NB4 (cell line): ENCODE results near the gene RPTOR.

Experiments
- DNase-seq: peaks from one replicate; pipeline ENCODE4 v3.0.0; 2010; ENCODE audit warnings: low read depth
- H3K4me3 ChIP-seq: one replicate; pipeline ENCODE4 v1.5.1; 2011; ENCODE audit warnings: mild to moderate bottlenecking, low read depth, low read length, moderate library complexity
- CTCF ChIP-seq: IDR thresholded peaks from one replicate; pipeline ENCODE4 v1.5.1; 2012; ENCODE audit warnings: low read depth, low read length
- MAX ChIP-seq: IDR thresholded peaks from 2 replicates; pipeline ENCODE4 v1.6.1; 2011; ENCODE audit warnings: low read depth, low read length
- MYC ChIP-seq: IDR thresholded peaks from 2 replicates; pipeline ENCODE4 v1.6.1; 2011; ENCODE audit warnings: low read depth, low read length
- POLR2A ChIP-seq: IDR thresholded peaks from 2 replicates; pipeline ENCODE4 v1.6.1; 2011; ENCODE audit warnings: mild to moderate bottlenecking; ENCODE audit not compliant: insufficient read length; ENCODE audit errors: extremely low read depth

RPTOR gene

GRCh38 chr17:80598813-80599545 is 54.3 kb downstream of the RPTOR start:
- no peak overlapping the region for H3K4me3 ChIP-seq
- no peak for DNase-seq
- TF ChIP-seq MYC, result no peak
- TF ChIP-seq CTCF, result no peak
- no peak for TF ChIP-seq POLR2A
- TF ChIP-seq MAX, result no peak

DNA sequence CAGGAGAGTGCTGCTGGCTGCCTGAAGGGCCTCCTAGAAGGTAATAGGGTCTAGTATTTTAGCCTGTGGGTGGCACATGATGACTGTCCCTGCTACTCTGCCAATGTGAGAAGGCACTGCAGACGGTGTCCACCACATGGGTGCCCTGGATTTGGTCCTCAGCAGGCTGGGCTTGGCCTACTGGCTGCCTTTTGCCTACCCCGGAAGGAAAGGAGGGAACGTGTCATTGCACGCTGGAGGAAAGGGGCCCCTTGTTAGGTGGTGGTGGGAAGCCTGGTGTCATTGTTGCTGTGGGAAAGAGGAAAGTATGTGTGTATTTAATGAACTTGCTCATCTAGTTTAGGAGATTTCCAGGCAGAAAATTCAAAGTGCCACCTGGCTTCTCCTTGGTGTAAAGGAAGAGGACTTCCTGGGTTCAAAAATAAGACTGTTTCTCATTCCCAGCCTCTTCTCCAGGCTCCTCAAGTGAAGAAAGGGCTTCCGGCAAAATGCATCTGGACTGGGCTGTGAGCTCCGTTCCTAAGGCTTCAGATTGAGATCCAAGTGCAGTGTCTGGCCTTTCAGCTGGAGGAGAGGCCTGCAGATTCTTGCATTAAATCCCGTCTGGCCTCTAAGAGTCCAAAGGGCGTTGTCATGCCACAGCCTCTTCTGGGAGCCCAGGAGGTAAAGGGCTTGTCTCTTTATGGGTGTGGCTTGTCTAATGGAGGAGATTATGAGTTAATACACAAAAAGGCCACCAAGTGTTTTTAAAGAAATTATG is 55.1 kb downstream of the RPTOR start:
- no peak for DNase-seq
- H3K4me3 ChIP-seq, result no peak overlapping the region
- TF ChIP-seq CTCF, result no peak

DNA sequence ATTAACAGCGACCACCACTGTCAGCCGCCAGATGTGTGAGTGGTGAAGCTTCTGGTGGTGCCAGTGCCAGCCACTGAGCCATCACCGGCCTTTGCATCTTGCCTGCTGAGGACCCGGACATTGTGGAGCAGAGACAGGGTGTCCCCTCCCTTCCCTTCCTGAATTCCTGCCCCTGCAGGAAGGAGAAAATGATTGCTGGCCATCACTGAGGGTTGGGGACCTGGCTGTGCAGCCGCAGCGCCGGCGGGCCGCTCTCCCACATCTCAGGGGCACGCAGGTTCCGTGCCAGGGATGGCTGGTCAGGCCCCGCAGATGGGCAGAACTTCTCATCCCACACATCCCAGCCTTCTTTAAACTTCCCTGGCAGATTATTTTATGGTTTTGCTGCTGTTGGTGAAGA is 56.5 kb downstream of the RPTOR start:
- no peak for DNase-seq
- TF ChIP-seq POLR2A, result no peak
- TF ChIP-seq CTCF, result no peak
- TF ChIP-seq MAX, result no peak
- no peak for TF ChIP-seq MYC
- H3K4me3 ChIP-seq, result no peak overlapping the region

- H3K4me3 ChIP-seq, result no peak overlapping the region
- TF ChIP-seq MAX (no peak), MYC (no peak), POLR2A (no peak)
Measured at GRCh38 chr17:80603396-80603795, 58.8 kb downstream of the RPTOR start.

GRCh38 chr17:80604009-80604669 is 59.5 kb downstream of the RPTOR start:
- TF ChIP-seq CTCF (no peak), MAX (no peak), POLR2A (no peak), MYC (no peak)
- DNase-seq, result peak; percentile 67
- no peak overlapping the region for H3K4me3 ChIP-seq

More at GRCh38 chr17:80603396-80603795, 58.8 kb downstream of the RPTOR start:
- DNase-seq, result peak; percentile 46

DNA sequence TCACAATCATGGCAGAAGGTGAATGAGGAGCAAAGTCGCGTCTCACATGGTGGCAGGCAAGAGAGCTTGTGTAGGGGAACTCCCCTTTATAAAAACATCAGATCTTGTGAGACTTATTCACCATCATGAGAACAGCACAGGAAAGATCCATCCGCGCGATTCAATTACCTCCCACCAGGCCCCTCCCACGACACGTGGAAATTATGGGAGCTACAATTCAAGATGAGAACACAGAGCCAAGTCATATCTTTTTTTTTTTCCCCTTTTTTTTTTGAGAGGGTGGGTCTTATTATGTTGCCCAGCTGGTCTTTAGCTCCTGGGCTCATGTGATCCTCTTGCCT is 60.0 kb downstream of the RPTOR start:
- TF ChIP-seq POLR2A (no peak), MAX (no peak), CTCF (no peak), MYC (no peak)
- no peak for DNase-seq
- no peak overlapping the region for H3K4me3 ChIP-seq
